ENCODE results near the gene RPH3AL.
"Not testable (repeated sequence)": the region's sequence is repeated elsewhere in the genome, so short reads cannot be mapped to it uniquely, and the experiment has no call there.

RPH3AL gene

DNA sequence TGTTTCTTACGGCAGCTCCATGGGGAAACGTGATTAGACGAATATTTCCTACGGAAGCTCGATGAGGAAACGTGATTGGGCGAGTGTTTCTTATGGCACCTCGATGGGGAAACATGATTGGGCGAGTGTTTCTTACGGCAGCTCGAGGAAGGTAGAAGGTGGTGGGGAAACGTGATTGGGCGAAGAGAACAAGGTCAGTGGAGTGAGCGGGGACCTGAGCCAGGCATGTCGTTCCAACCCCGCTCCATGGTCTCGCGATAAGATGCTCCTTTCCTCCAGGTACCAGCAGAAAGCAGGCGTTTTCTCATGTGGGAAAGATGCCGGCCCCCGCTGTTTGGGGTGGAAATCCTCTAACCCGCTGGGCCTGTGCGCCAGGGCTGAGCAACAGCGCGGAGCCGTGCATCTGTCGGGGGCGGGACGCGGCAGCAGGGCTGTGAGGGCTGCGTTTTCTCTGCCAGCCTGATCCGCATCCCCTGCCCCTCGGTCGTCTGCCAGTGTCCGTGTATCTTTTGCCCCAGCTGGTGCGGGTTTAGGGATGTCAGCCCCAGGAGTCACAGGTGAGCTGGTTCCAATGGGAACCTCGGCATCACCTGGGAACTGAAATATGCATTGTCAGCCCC is 145.6 kb downstream of the RPH3AL start:
- FAIRE-seq (no peak), DNase-seq (ENCODE audit: insufficient read length) (no peak)
- TF ChIP-seq POLR2AphosphoS5 (IDR thresholded peaks at IDR 0.05; ENCODE audit: low read depth, low read length) (no peak), TAF1 (IDR thresholded peaks at IDR 0.05; ENCODE audit: borderline replicate concordance, low read depth, low read length) (no peak), POLR2A (IDR thresholded peaks at IDR 0.05; ENCODE audit: low read depth, low read length) (no peak)

DNA sequence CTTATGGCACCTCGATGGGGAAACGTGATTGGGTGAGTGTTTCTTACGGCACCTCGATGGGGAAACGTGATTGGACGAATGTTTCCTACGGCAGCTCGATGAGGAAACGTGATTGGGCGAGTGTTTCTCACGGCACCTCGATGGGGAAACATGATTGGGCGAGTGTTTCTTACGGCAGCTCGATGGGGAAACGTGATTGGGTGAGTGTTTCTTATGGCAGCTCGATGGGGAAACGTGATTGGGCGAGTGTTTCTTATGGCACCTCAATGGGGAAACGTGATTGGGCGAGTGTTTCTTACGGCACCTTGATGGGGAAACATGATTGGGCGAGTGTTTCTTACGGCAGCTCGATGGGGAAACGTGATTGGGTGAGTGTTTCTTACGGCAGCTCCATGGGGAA is 146.1 kb downstream of the RPH3AL start:
- not testable (repeated sequence) for DNase-seq (ENCODE audit: insufficient read length)

DNA sequence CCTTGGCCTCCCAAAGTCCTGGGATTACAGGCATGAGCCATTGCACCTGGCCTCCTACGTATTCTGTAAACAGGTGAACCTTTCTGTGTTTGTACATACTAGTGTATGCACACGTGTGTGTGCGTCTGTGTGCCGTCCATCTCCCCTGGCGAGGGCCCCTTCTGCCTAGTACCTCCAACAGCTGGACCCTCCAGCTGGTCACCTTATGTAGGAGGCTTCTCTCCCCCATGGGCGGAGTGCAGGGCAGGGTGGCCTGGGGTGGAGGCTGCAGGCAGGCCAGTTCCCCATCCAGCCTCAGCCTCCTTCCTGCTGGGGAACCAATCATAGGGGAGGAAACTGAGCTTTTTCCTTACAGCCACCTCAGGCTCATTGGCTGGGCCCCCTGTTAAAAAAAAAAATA is 146.8 kb downstream of the RPH3AL start:
- DNase-seq (ENCODE audit: insufficient read length): no peak
- TF ChIP-seq TAF1 (IDR thresholded peaks at IDR 0.05; ENCODE audit: borderline replicate concordance, low read depth, low read length): no peak
- TF ChIP-seq POLR2A (IDR thresholded peaks at IDR 0.05; ENCODE audit: low read depth, low read length): no peak
- no peak for TF ChIP-seq POLR2AphosphoS5 (IDR thresholded peaks at IDR 0.05; ENCODE audit: low read depth, low read length)
- no peak for FAIRE-seq

More for the DNA sequence above, 146.1 kb downstream of the RPH3AL start:
- FAIRE-seq: not testable (repeated sequence)

- DNase-seq (ENCODE audit: insufficient read length): no peak
- FAIRE-seq: no peak
- TF ChIP-seq POLR2A (IDR thresholded peaks at IDR 0.05; ENCODE audit: low read depth, low read length) (no peak), POLR2AphosphoS5 (IDR thresholded peaks at IDR 0.05; ENCODE audit: low read depth, low read length) (no peak), TAF1 (IDR thresholded peaks at IDR 0.05; ENCODE audit: borderline replicate concordance, low read depth, low read length) (no peak)
These were observed 147.4 kb downstream of the RPH3AL start for GRCh38 chr17:205148-205669.

DNA sequence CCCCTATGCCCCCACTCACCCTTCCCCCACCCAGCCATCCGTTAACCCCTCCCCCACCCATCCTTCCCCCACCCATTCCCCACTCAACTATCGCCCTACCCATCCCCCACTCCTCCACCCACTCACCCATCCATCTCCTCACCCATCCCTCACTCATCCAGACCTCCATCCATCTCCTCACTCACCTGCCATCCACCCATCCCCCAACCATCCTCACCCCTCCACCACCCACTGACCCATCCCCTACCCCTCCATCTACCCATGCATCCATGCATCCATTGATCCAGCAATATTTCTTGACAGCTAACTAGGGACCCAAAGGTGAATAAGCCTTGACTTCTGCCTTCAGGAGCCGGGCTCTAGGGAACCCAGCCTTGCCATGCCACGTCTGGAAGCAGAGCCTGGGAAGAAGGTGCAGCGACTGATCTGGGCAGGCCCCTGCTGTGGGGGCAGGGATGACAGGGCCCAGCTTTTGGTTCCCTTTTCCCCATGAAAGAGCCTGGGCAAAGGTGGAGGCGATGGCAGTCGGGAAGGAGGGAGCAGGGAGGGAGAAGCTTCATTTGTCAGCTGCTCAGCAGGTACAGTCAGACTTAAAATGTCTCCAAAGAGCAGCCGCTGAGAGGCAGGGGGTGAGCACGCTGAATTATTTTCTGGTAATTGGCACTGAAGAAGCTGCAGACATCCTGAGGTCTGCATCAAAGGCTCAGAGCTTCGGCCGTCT is 148.0 kb downstream of the RPH3AL start:
- TF ChIP-seq TAF1 (IDR thresholded peaks at IDR 0.05; ENCODE audit: borderline replicate concordance, low read depth, low read length) (no peak), POLR2AphosphoS5 (IDR thresholded peaks at IDR 0.05; ENCODE audit: low read depth, low read length) (no peak), POLR2A (IDR thresholded peaks at IDR 0.05; ENCODE audit: low read depth, low read length) (no peak)
- no peak for DNase-seq (ENCODE audit: insufficient read length)
- no peak for FAIRE-seq

DNA sequence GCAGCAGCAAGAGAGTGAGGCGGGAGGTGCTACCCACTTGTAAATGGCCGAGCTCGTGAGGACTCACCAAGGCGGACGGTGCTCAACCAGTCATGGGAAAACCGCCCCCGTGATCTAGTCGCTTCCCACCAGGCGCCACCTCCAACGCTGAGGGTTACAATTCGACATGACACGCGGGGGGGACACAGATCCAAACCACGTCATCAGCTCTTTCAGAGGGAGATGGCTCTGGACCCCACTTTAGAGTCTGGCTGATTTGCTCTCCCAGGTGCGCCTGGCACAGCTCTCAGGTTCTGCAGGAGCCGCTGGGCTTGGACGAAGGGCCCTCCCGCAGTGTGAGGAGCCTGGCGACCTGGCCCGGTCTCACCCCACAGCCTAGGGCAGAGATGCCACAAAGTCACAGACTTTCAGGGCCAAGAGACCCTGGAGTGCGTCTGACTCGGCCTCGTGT is 150.1 kb downstream of the RPH3AL start:
- no peak for DNase-seq (ENCODE audit: insufficient read length)
- TF ChIP-seq POLR2A (IDR thresholded peaks at IDR 0.05; ENCODE audit: low read depth, low read length) (no peak), TAF1 (IDR thresholded peaks at IDR 0.05; ENCODE audit: borderline replicate concordance, low read depth, low read length) (no peak), POLR2AphosphoS5 (IDR thresholded peaks at IDR 0.05; ENCODE audit: low read depth, low read length) (no peak)
- FAIRE-seq: no peak

GRCh38 chr17:201736-202135 is 150.9 kb downstream of the RPH3AL start:
- FAIRE-seq; DNase-seq (ENCODE audit: insufficient read length): not testable (repeated sequence)

GRCh38 chr17:201257-201656 is 151.3 kb downstream of the RPH3AL start:
- DNase-seq (ENCODE audit: insufficient read length); FAIRE-seq: not testable (repeated sequence)

DNA sequence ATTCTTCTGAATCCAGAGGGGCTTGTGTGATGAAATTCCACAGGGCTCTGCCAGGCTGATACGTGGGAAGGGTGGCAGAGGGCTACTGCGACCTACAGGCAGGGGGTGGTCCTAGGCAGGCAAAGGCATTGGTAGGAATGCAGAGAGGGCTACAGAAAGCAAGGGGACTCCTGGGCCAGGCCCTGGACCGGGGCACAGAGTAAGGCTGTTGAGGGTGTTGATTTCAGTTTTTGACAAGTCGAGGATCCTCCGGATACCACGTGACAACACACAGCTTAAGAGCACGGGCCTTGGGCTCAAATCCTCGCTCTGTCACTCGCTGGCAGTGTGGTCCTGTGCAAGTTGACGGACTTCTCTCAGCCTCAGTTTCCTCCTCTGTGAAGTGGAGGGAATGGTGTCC is 152.0 kb downstream of the RPH3AL start:
- no peak for FAIRE-seq
- DNase-seq (ENCODE audit: insufficient read length): no peak
- TF ChIP-seq TAF1 (IDR thresholded peaks at IDR 0.05; ENCODE audit: borderline replicate concordance, low read depth, low read length) (no peak), POLR2A (IDR thresholded peaks at IDR 0.05; ENCODE audit: low read depth, low read length) (no peak), POLR2AphosphoS5 (IDR thresholded peaks at IDR 0.05; ENCODE audit: low read depth, low read length) (no peak)

- no peak for TF ChIP-seq POLR2AphosphoS5 (IDR thresholded peaks at IDR 0.05; ENCODE audit: low read depth, low read length)
- TF ChIP-seq POLR2A (IDR thresholded peaks at IDR 0.05; ENCODE audit: low read depth, low read length): no peak
- DNase-seq (ENCODE audit: insufficient read length) (no peak), FAIRE-seq (no peak)
These were observed 152.6 kb downstream of the RPH3AL start for GRCh38 chr17:199806-200545.

GRCh38 chr17:199191-199604 is 153.4 kb downstream of the RPH3AL start:
- FAIRE-seq: no peak
- no peak for DNase-seq (ENCODE audit: insufficient read length)
- TF ChIP-seq TAF1 (IDR thresholded peaks at IDR 0.05; ENCODE audit: borderline replicate concordance, low read depth, low read length): no peak
- no peak for TF ChIP-seq POLR2A (IDR thresholded peaks at IDR 0.05; ENCODE audit: low read depth, low read length)
- no peak for TF ChIP-seq POLR2AphosphoS5 (IDR thresholded peaks at IDR 0.05; ENCODE audit: low read depth, low read length)

DNA sequence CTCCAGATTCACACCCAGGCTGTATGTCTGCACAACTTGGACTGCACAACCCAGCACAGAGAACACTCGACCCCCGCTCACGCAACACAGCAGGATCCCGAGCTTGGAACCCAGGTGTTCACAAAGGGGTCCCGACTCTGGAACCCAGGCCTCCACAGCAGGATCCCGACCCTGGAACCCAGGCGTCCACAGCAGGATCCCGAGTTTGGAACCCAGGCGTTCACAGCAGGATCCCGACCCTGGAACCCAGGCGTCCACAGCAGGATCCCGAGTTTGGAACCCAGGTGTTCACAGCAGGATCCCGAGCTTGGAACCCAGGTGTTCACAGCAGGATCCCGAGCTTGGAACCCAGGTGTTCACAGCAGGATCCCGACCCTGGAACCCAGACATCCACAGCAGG is 154.4 kb downstream of the RPH3AL start:
- not testable (repeated sequence) for DNase-seq (ENCODE audit: insufficient read length); FAIRE-seq

Measured in GM12892 (cell line).